ENCODE results near the gene MLC1. TPM values are rescaled to one million over a fixed set of nuclear protein-coding genes. Genes with fewer than 3 reads are reported as not detected.

Gene MLC1
- 0.32 TPM for total RNA-seq

GRCh38 chr22:50085211-50085972 is at the start of gene MLC1:
TSS of gene MLC1 (minus strand) at chr22:50085426. CDS start at chr22:50084902, 524 bp downstream.
- H3K27me3 ChIP-seq, result no peaks in the 10 kb centered on the region
- no peaks in the 10 kb centered on the region for H3K9me3 ChIP-seq
- no peak for TF ChIP-seq CTCF (IDR thresholded peaks at IDR 0.05)
- peaks cover 0 to 4% of the 10 kb centered on the region in 2 donors for H3K4me1 ChIP-seq
- intact Hi-C loops (cut with DNase I), result no loop called here
- no peak for DNase-seq (ENCODE audit: low spot score in 2 of 2)
- H3K4me3 ChIP-seq, result no peak within 1 kb of the TSS
- no peak within 1 kb of the TSS for H3K27ac ChIP-seq
- no peaks in the 10 kb centered on the region for H3K36me3 ChIP-seq

GRCh38 chr22:50134481-50134880 is 49.3 kb upstream of the MLC1 start:
- H3K4me3 ChIP-seq, result no peak overlapping the region
- no peak for DNase-seq (ENCODE audit: low spot score in 2 of 2)
- H3K27me3 ChIP-seq, result no peaks in the 10 kb centered on the region
- intact Hi-C loops (cut with DNase I), result no loop called here
- H3K4me1 ChIP-seq, result peaks cover 0 to 3% of the 10 kb centered on the region in 2 donors
- no peaks in the 10 kb centered on the region for H3K9me3 ChIP-seq
- no peaks in the 10 kb centered on the region for H3K36me3 ChIP-seq
- no peak for TF ChIP-seq CTCF (IDR thresholded peaks at IDR 0.05)
- H3K27ac ChIP-seq, result no peak overlapping the region

GRCh38 chr22:50131894-50132293 is 46.7 kb upstream of the MLC1 start:
- DNase-seq (ENCODE audit: low spot score in 2 of 2), result no peak
- no peaks in the 10 kb centered on the region for H3K36me3 ChIP-seq
- intact Hi-C loops (cut with DNase I), result no loop called here
- no peak for TF ChIP-seq CTCF (IDR thresholded peaks at IDR 0.05)
- no peak overlapping the region for H3K4me3 ChIP-seq
- no peak overlapping the region for H3K27ac ChIP-seq
- no peaks in the 10 kb centered on the region for H3K27me3 ChIP-seq
- H3K9me3 ChIP-seq, result no peaks in the 10 kb centered on the region
- H3K4me1 ChIP-seq, result peaks cover 0 to 3% of the 10 kb centered on the region in 2 donors

GRCh38 chr22:50129121-50129736 is 44.0 kb upstream of the MLC1 start:
- Histone ChIP-seq H3K27ac (no peak overlapping the region), H3K4me3 (no peak overlapping the region), H3K27me3 (no peaks in the 10 kb centered on the region), H3K4me1 (no peaks in the 10 kb centered on the region), H3K9me3 (no peaks in the 10 kb centered on the region), H3K36me3 (no peaks in the 10 kb centered on the region)
- no peak for DNase-seq (ENCODE audit: low spot score in 2 of 2)
- intact Hi-C loops (cut with DNase I), result no loop called here
- no peak for TF ChIP-seq CTCF (IDR thresholded peaks at IDR 0.05)

- Histone ChIP-seq H3K4me3 (no peak overlapping the region), H3K27ac (no peak overlapping the region), H3K9me3 (peaks cover 13 to 17% of the 10 kb centered on the region in 2 donors), H3K27me3 (no peaks in the 10 kb centered on the region), H3K4me1 (no peaks in the 10 kb centered on the region), H3K36me3 (no peaks in the 10 kb centered on the region)
- intact Hi-C loops (cut with DNase I), result no loop called here
- DNase-seq (ENCODE audit: low spot score in 2 of 2), result no peak
- TF ChIP-seq CTCF (IDR thresholded peaks at IDR 0.05), result no peak
These were observed 39.8 kb upstream of the MLC1 start for GRCh38 chr22:50125029-50125428.
